Transverse colon (tissue), 4 donors: ENCODE measurements around the gene BHLHA9. TPM values are rescaled to one million over a fixed set of nuclear protein-coding genes. Genes with fewer than 3 reads are reported as not detected.
A peak's percentile ranks its signal among the peaks of the same experiment; 100 is the strongest.

Experiments used
- DNase-seq: peaks from one replicate; pipeline ENCODE4 v3.0.0-alpha.2; 2019
- H3K27ac ChIP-seq, 4 donors: fragments of 200-600 bp; sonication (generic); 2 replicates each; pipeline ENCODE4 v1.5.1; 2016 to 2018; ENCODE audit warnings: inconsistent platforms in 4 of 4
- H3K27me3 ChIP-seq: fragments of 200-600 bp; sonication (generic); 2 replicates; pipeline ENCODE4 v1.5.1; 2017; ENCODE audit warnings: inconsistent platforms
- H3K36me3 ChIP-seq, 4 donors: fragments of 200-600 bp; sonication (generic); 2 replicates each; pipeline ENCODE4 v1.5.1; 2017 to 2019; ENCODE audit warnings: inconsistent platforms in 4 of 4
- H3K4me1 ChIP-seq, 4 donors: fragments of 200-600 bp; sonication (generic); 2 replicates each; pipeline ENCODE4 v1.5.1; 2017 to 2020; ENCODE audit warnings: inconsistent platforms in 4 of 4
- H3K4me3 ChIP-seq, 4 donors: fragments of 200-600 bp; sonication (generic); 1 replicate in 1 of 4; 2 replicates in 3 of 4; pipeline versions ENCODE4 v1.5.1 to v1.6.1; 2017 to 2019; ENCODE audit warnings: inconsistent platforms in 4 of 4
- H3K9me3 ChIP-seq, 2 donors: fragments of 200-600 bp; sonication (generic); 2 replicates each; pipeline ENCODE4 v1.5.1; 2017 to 2019; ENCODE audit warnings: inconsistent platforms in 2 of 2
- CTCF ChIP-seq, 5 experiments: fragments of 200-600 bp in 3 of 5; fragments of 450-650 bp in 2 of 5; sonication (generic) in 3 of 5; IDR thresholded peaks; 1 replicate in 2 of 5; 2 replicates in 3 of 5; pipeline ENCODE4 v1.5.1; 2016 to 2017; ENCODE audit warnings: antibody characterized with exemption in 5 of 5, inconsistent platforms in 3 of 5, mild to moderate bottlenecking in 2 of 5, moderate library complexity in 1 of 5
- EP300 ChIP-seq: sonication (generic); formaldehyde crosslinking; IDR thresholded peaks from one replicate; pipeline ENCODE4 v1.6.1; 2017; ENCODE audit warnings: antibody characterized with exemption, low read depth
- POLR2A ChIP-seq: fragments of 450-650 bp; IDR thresholded peaks from one replicate; pipeline ENCODE4 v1.6.1; 2016; ENCODE audit warnings: antibody characterized with exemption, mild to moderate bottlenecking, moderate library complexity
- POLR2AphosphoS5 ChIP-seq, 3 donors: sonication (generic); formaldehyde crosslinking; IDR thresholded peaks; one replicate each; pipeline ENCODE4 v1.6.1; 2016; ENCODE audit warnings: antibody characterized with exemption in 3 of 3
- WGBS, 2 donors: methylation state at CpG; one replicate each; pipeline ENCODE4 v1.1.5; 2018; ENCODE audit warnings: low coverage in 1 of 2; 5-methylcytosine and 5-hydroxymethylcytosine counted together
- in situ Hi-C, 4 donors: fragments of 200-750 bp; cut with MboI; loops; one replicate each; pipeline versions ENCODE4 v1.15.0 to v1.15.1; 2017; ENCODE audit warnings: low sequenced_read_pairs in 3 of 4, low pct_ligation_motif_present in 1 of 4, low pct_unique_long_range_greater_than_20kb in 1 of 4
- intact Hi-C: fragments of 100-400 bp; cut with DNase I; formaldehyde crosslinking; loops from one replicate; pipeline ENCODE4 v1.15.1; 2023; ENCODE audit warnings: low total_unique reads
- total RNA-seq, 4 donors: library from RNA; depleted of rRNA; stranded (reverse); fragments of >200 nt; gene quantifications; one replicate each; pipeline ENCODE4 v1.1.0, GENCODE V29; 2016

Gene BHLHA9
- total RNA-seq, 4 donors from 2014 or later: not detected

DNA sequence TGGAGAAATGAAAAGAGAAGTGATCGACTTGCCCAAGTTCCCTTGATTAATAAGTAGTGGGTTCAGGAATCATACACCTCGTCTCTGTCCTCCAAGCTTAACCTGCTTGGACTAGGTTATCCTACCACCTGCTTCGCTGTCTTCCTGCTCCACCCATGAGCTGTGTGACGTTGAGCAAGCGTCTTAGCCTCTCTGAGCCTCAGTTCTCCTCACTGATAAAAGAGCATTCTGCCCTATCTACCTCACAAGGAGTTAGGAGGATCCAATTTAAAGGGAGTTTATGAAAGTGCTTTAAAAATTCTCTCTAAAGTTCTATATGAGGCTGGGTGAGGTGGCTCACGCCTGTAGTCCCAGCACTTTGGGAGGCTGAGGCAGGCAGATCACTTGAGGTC lies 9.5 kb upstream of the BHLHA9 start:
- Histone ChIP-seq H3K36me3 (no peaks in the 10 kb centered on the region), H3K9me3 (no peaks in the 10 kb centered on the region), H3K4me3 (no peak overlapping the region), H3K4me1 (peaks cover 0 to 13% (median 9%) of the 10 kb centered on the region in 4 donors), H3K27me3 (peaks cover 7% of the 10 kb centered on the region), H3K27ac (peak overlapping the region in 1 of 4 donors; percentile 77)
- intact Hi-C loops (loop anchor here (5.0 kb wide), 1 partner anchor 257 kb away; the partner anchor contains the start of gene INPP5K), in situ Hi-C loops (loop anchor here in 2 of 4 donors (25.0 kb wide), 1 partner anchor 252 kb away; the partner anchor contains the start of gene INPP5K (in 2 of the 2))
- 80% methylated on average over 6 of the region's 6 CpGs; no CpG with 5 or more reads in 1 of the 2 donors for WGBS, 2 donors
- TF ChIP-seq POLR2AphosphoS5 (IDR thresholded peaks at IDR 0.05) (no peak), POLR2A (no peak), CTCF (IDR thresholded peaks at IDR 0.05) (no peak), EP300 (no peak)
- no peak for DNase-seq

DNA sequence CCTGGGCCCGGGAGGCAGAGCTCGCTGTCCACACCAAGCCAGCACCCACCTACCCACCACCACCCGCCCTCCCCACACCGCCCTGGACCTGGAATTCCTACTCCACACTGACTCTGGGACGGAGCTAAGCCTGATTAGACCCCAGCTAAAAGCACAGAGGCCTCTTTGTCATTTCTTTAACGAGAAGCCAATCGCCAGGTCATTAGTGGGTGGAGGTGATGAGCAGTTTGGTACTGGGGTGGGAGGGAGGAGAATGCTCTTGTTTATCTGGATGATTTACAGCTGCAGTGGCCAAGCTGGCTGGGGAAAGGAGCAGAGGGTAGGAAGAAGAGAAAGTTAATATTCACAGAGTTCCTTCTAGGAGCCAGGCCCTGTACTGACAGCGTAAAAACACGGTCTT lies 6.0 kb upstream of the BHLHA9 start:
- 68 to 76% methylated on average over 4 to 9 of the region's 9 CpGs for WGBS, 2 donors
- H3K4me1 ChIP-seq: peaks cover 0 to 27% (median 16%) of the 10 kb centered on the region in 4 donors
- H3K9me3 ChIP-seq: no peaks in the 10 kb centered on the region
- intact Hi-C loops: loop anchor here (5.0 kb wide), 1 partner anchor 253 kb away; the partner anchor contains the start of gene INPP5K
- no peaks in the 10 kb centered on the region for H3K36me3 ChIP-seq
- peaks cover 10% of the 10 kb centered on the region for H3K27me3 ChIP-seq
- TF ChIP-seq CTCF (IDR thresholded peaks at IDR 0.05) (no peak), POLR2AphosphoS5 (IDR thresholded peaks at IDR 0.05) (no peak), POLR2A (no peak), EP300 (no peak)
- no peak for DNase-seq
- in situ Hi-C loops: loop anchor here in 2 of 4 donors (25.0 kb wide), 1 partner anchor 248 kb away; the partner anchor contains the start of gene INPP5K (in 2 of the 2)
- H3K27ac ChIP-seq: no peak overlapping the region
- no peak overlapping the region for H3K4me3 ChIP-seq

DNA sequence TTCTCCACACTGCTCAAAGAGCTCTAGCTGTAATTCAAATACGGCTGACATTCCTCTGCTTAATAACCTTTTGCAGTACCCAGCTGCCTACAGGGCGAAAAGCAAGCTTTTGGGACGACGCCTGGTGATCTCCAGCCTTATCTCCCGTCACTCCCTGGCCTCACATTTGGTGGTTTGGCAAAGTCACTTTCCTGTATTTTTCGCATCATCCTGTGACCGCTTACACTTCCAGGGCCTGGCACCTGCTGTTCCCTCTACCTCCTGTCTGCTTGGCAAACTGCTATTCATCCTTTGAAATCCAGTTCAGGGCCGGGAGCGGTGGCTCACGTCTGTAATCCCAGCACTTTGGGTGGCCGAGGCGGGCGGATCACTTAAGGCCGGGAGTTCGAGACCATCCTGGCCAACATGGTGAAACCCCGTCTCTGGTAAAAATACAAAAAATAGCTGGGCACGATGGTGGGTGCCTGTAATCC lies 2.7 kb upstream of the BHLHA9 start:
- peak overlapping the region; percentile 58 to 85 (median 74) for H3K4me3 ChIP-seq
- H3K9me3 ChIP-seq: no peaks in the 10 kb centered on the region
- in situ Hi-C loops (loop anchor here in 2 of 4 donors (25.0 kb wide), 1 partner anchor 245 kb away; the partner anchor contains the start of gene INPP5K (in 2 of the 2)), intact Hi-C loops (no loop called here)
- 9 to 20% methylated on average over 1 to 17 of the region's 17 CpGs for WGBS, 2 donors
- DNase-seq: no peak
- H3K36me3 ChIP-seq: no peaks in the 10 kb centered on the region
- peaks cover 0 to 19% (median 15%) of the 10 kb centered on the region in 4 donors for H3K4me1 ChIP-seq
- H3K27ac ChIP-seq: peak overlapping the region; percentile 89 to 93 (median 92)
- peaks cover 36% of the 10 kb centered on the region for H3K27me3 ChIP-seq
- no peak for TF ChIP-seq EP300
- TF ChIP-seq CTCF (IDR thresholded peaks at IDR 0.05): no peak
- TF ChIP-seq POLR2A: no peak
- TF ChIP-seq POLR2AphosphoS5 (IDR thresholded peaks at IDR 0.05): no peak

- Histone ChIP-seq H3K27me3 (peaks cover 54% of the 10 kb centered on the region), H3K27ac (no peak overlapping the region), H3K9me3 (no peaks in the 10 kb centered on the region), H3K36me3 (no peaks in the 10 kb centered on the region), H3K4me1 (peaks cover 0 to 19% (median 15%) of the 10 kb centered on the region in 4 donors), H3K4me3 (no peak overlapping the region)
- in situ Hi-C loops (loop anchor here in 3 of 4 donors (10.0 to 25.0 kb wide), 3 partner anchors 54 to 244 kb away; partner anchors contain the start of gene INPP5K (in 3 of the 3)), intact Hi-C loops (loop anchor here (5.0 to 10.0 kb wide), 3 partner anchors 56 to 364 kb away; no protein-coding TSS in a partner anchor)
- TF ChIP-seq EP300: no peak
- WGBS, 2 donors: no CpG with 5 or more reads among the region's 42 CpGs
- DNase-seq: no peak
These were observed 783 bp downstream of the BHLHA9 start for GRCh38 chr17:1271030-1271423.
